Stomach (tissue), 4 donors: ENCODE data around the gene EPB41.

Experiments used
- CTCF ChIP-seq, 7 experiments: fragments of 450-650 bp in 4 of 7; fragments of 200-600 bp in 3 of 7; sonication (generic) in 3 of 7; IDR thresholded peaks; one replicate each; pipeline ENCODE4 v1.5.1; 2016 to 2019; ENCODE audit warnings: antibody characterized with exemption in 7 of 7, control low read depth in 2 of 7, mild to moderate bottlenecking in 1 of 7
- EP300 ChIP-seq: sonication (generic); formaldehyde crosslinking; IDR thresholded peaks from one replicate; pipeline ENCODE4 v1.6.1; 2017; ENCODE audit warnings: antibody characterized with exemption
- POLR2A ChIP-seq, 4 donors: fragments of 450-650 bp; IDR thresholded peaks; one replicate each; pipeline ENCODE4 v1.6.1; 2016; ENCODE audit warnings: antibody characterized with exemption in 4 of 4, control low read depth in 2 of 4, mild to moderate bottlenecking in 1 of 4, moderate library complexity in 1 of 4

DNA sequence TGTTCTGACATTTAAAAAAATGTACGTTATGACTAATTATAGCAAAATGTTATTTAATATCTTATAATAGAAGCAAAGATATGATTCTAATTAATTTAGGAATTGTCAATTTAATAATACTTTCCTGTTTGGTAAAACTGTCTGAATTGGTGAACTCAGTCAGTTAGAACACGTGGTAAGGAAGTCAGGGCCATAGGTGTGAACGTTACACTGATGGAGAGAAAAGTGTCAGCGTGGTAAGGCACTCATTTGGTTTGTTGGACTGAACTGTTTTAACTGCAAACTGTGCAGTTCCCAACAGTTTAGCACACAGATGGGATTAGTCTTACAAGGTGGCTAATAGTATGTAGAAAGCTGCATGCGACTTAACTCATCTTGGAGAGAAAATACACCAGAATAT, 102.9 kb downstream of the EPB41 start:
- TF ChIP-seq CTCF (IDR thresholded peaks at IDR 0.05) (no peak), EP300 (no peak), POLR2A (IDR thresholded peaks at IDR 0.05) (no peak)
